ENCODE data around the gene WDFY3.

Gene WDFY3, protein sequence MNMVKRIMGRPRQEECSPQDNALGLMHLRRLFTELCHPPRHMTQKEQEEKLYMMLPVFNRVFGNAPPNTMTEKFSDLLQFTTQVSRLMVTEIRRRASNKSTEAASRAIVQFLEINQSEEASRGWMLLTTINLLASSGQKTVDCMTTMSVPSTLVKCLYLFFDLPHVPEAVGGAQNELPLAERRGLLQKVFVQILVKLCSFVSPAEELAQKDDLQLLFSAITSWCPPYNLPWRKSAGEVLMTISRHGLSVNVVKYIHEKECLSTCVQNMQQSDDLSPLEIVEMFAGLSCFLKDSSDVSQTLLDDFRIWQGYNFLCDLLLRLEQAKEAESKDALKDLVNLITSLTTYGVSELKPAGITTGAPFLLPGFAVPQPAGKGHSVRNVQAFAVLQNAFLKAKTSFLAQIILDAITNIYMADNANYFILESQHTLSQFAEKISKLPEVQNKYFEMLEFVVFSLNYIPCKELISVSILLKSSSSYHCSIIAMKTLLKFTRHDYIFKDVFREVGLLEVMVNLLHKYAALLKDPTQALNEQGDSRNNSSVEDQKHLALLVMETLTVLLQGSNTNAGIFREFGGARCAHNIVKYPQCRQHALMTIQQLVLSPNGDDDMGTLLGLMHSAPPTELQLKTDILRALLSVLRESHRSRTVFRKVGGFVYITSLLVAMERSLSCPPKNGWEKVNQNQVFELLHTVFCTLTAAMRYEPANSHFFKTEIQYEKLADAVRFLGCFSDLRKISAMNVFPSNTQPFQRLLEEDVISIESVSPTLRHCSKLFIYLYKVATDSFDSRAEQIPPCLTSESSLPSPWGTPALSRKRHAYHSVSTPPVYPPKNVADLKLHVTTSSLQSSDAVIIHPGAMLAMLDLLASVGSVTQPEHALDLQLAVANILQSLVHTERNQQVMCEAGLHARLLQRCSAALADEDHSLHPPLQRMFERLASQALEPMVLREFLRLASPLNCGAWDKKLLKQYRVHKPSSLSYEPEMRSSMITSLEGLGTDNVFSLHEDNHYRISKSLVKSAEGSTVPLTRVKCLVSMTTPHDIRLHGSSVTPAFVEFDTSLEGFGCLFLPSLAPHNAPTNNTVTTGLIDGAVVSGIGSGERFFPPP (N-terminal part only)

DNA sequence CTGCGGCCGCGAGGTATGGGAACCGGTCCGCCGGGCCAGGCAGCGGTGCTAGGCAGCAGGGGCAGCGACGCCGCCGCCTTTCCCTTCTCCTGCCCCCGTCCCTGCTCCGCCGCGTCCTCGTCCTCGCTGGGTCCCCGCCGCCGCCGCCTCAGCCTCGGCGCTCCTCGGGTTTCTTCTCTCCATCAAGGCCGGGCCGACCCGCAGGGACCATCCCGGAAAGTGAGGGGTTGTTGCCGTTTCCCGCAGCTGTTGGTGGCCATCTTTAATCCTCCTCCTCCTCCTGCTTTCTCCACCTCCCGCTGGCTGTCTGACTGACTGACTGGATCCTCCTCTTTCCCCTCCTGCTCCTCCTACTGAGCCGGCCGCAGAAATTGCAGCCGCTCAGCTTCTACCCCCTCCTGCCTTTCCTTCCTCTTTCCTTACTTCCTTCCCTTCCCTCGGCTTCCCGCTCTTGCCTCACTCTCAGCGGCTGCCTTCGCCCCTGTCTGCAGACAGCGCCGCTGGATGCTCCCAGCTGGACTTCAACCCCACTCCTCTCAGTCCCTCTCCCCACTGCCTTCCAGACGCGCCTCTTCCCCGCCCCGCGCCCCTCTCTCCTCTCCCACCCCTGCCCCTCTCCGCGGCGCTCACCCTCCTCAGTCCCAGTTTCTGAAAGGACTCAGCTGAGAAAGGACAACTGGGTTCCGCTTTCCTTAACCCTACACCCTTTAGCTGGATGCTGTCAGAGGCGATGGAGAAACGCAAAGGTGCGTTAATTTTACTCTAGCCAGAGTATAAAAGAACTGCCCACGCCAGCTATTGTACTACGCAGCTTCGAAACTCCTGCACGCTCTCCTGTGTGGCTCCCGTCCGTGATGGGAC lies at the start of gene WDFY3:
WDFY3 (minus strand) TSS at position 309 of the 861 bp plus-strand sequence. CDS start 106,099 bp downstream, outside the sequence.
- DNase-seq (ENCODE audit: low read depth), result no peak

DNA sequence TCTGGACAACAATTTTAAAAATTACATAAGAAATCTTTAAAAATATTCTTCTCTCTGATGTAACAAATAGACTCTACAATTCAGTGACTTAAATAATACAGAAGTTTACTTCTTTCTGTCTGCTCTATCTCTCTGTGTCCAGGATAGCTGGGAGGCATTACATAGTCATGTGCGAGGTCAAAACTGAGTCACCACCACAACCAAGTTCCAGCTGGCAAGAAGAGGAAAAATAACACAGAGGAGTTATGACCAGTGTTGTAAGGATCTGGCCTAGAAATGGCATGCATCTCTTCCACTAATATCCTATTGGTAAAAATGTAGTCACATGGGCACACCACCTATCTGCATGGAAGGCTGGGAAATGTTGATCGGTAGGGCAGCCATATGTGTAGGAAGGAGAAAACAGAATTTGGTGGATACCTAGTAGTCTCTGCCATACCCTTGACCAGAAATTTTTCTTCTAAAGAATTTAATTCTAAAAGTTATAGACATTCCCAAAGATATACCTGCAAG lies 39.4 kb upstream of the WDFY3 start:
- DNase-seq (ENCODE audit: low read depth), result no peak

DNA sequence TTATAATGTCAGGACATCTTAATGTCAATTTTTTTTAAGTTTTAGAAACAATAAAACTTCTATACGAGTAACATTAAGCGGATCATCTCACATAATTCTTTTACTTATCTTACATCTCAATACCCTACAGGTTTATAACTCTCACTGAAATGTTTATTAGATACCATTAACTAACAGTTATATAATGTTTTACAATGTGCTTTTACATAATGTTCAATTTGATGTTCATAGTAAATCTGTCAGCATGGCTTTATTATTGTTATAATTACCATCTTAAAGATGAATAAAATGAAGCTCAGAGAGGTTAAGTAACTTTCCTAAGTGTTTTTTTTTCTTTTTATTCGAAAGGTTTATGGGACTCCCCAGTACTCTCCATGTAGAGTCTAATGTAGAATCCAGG lies 33.9 kb upstream of the WDFY3 start:
- no peak for DNase-seq (ENCODE audit: low read depth)

DNA sequence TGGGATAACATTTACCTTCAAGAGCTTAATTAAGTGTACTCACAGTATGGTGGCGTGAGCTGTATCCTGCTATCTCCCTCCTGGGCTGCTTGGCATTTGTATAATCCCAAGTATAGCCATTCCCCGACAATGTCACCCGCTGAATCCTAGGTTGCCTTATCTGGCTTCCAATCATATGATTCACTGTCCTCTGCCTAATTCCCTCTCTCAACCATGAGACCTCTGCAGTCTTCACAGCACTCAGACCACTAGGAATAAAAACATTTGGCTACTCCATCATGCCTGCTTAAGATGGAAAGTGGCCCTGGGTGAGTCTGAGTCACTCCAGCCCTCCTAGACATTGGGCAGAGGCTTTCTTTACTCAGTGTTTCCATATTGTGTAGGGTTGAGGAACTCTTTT lies 28.9 kb upstream of the WDFY3 start:
- no peak for DNase-seq (ENCODE audit: low read depth)

DNA sequence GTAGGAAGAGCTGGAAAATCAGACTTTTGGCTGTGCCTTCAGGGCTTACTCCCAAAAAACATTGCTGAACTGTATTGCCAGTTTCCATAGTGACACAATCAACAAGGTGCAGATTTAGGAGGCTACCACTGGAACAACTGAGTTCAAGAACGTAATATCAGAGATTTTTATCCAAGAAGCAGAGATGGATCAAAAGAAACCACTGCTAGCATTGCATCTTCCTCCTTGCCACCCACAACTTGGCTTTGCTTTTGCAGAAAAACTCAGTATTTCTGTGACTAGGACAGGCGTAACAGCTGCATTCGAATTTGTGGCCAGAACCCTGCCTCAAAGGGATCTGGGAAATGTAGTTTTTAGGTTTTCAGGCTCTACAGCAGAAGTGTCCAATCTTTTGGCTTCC lies 27.8 kb upstream of the WDFY3 start:
- no peak for DNase-seq (ENCODE audit: low read depth)

DNA sequence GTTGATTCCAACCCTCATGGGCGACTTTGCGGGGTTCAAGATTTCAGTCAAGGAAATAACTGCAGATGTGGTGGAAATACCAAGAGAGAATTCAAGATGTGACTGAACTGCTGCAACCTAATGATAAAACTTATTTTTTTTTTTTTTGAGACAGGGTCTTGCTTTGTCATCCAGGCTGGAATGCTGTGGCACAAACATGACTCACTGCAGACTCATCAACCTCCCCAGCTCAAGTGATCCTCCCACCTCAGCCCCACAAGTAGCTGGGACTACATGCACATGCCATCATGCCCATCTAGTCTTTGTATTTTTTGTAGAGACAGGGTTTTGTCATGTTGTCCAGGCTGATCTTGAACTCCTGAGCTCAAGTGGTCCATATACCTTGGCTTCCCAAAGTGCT lies 19.5 kb upstream of the WDFY3 start:
- no peak for DNase-seq (ENCODE audit: low read depth)

DNA sequence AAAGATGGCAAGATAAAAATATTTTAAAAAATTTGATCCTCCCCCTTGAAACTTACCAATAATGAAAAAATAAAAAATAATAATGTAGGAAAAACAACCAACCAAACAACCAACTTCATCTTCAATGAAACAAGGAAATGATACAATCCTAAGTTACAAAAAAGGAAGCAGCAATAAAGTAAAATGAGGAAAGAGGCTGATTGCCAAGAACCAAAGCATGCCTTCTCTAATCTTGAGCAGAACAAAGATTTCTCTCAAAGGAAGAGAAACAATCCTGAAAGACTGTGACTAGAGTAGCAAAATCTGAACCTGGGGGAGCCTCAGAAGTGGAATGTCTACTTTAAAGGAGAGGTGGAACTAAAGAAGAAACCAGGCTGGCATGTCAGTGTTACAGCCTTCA lies 10.9 kb upstream of the WDFY3 start:
- no peak for DNase-seq (ENCODE audit: low read depth)

DNA sequence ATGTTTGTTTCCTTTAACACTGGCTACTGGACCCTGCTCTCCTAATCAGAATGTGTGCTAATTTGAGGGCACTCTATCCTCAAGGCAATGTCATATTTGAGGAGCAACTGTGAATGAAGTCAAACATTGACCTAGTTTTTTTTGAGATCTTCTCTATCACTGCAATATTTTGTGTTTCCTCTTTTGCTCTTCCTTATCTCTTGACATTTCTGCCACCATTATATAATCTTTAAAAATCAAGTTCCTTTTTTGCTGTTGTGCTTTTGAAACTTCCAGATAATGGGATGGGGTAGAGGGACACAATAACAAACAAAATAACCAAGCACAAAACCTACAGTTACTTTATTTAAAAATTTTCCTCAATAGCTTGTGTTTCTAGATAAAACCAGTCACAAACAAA lies 7.4 kb upstream of the WDFY3 start:
- DNase-seq (ENCODE audit: low read depth), result no peak

DNA sequence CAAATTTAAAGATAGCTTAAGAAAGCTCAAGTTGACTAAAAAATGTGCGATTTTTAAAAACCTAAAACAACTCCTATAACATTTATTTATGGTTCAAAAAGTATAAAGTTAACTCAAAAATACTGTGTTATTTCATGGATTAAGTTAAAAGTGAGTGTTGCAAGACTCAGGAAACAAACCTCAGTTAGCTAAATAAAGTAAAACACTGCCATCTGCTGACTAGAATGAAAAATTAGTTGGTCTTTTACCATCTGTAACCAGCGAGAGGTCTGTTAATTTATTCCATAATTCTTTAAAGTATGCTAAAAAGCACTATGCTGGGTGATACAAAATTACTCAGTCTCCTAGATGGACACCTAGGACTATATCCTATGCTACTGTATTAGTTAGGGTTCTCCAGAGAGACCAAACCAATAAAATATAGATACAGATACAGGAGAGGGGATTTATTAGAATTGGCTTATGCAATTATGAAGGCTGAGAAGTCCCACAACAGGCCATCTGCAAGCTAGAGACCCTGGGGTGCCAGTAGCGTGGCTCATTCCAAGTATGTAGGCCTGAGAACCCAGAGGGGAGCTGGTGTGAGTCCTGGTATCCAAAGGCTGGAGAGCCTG lies 4.9 kb upstream of the WDFY3 start:
- no peak for DNase-seq (ENCODE audit: low read depth)

DNA sequence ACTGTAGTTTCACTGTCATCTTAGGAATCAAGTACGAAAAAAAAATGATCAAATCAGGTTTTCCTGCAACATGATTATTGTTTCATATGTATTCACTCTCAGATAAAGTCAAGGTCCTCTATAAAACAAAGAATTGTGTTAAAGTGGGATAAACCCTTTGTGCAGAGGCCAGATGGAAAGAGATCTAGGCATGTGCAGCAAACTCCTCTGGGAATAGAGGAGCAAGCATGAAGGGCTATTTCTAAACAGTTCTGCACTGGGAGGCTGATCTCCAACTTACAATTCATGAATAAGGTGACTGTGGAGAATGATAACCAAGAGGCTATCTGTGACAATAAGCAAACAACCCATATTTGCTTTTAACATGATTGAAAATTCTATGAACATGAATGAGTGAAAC lies 2.4 kb upstream of the WDFY3 start:
- DNase-seq (ENCODE audit: low read depth), result no peak

DNA sequence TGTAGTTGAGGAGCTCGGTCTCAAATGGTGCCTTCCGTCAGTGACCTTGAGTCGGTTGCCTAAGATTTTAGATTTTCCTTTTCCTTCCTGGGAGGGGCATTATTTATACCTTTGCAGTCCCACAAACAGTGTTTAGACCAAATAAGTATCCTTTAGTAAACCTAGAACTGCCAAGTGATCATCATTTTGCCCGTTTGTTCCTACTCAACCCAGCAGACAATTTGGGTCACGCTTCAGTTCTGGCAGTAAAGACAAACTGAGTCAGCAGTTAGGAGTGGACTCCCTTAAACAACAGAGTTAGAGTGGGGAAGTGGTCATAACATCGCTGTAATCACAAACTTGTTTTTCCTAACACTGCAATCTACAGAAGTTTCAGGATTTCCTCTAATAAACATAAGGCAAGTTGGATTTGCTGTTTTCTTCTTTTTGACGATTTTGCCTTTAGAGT lies 777 bp upstream of the WDFY3 start:
- DNase-seq (ENCODE audit: low read depth), result no peak

DNA sequence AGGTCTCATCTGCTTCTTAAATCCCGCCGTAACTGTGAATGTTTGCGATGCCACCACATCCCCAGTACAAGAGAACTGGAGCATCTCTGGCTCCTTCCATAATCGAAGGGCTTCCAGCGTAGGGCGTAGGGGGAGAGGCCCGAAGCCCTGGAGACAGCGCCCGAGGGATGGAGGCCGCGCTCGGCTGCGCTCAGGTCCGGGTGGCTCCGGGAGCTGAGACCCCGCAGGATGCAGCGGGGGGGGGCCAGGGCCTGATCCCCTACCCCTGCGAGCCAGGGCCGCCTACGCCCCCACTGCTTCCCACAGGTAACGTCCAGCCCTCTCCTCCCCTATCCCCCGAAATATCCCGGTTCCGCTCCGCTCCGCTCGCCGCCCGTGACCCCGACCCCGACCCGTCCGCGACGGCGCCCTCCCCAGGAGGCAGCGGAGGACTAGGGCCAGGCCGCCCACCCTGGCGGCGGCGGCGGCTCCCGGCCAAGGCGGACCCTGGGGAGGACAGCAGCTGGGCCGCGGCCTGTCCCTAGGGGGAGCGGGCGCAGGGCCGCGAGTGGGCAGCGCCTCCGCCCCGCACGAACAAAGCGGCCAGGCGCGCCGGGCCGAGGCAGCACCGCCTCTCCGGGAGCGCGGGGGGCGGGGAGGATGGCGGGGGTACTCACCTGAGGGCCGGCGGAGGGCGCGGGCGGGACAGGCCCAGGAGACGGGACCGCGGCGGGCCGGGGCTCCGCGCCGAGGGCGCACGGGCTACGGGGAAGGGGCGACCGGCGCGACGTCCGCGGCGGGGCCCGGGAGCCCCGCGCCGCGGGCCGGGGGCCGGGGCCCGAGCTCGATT lies 723 bp downstream of the WDFY3 start:
- no peak for DNase-seq (ENCODE audit: low read depth)

DNA sequence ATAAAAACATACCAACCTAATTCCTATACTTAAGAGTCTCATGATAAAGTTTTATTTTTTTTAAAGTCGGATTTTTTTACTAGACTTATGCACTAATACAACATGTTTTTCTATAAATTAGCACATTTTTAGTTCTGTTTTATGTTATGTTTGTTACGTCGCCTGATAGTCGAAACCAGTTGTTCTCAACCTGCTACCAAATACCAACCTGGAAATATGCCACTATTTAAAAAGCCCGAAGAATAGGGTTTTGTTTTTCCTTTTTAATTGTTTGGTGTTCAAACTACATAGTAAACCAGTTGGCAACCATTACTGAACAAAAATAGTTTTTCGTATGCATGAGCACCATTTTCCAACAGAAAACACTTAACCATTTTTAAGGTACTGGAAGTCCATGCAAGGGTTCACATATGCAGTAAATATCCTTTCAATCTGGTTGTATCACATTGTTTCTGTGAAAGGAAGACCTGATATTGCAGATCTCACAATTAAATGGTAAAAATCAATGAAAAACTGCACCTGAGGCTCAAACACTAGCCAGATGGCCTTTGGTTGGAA lies 1.4 kb downstream of the WDFY3 start:
- no peak for DNase-seq (ENCODE audit: low read depth)

DNA sequence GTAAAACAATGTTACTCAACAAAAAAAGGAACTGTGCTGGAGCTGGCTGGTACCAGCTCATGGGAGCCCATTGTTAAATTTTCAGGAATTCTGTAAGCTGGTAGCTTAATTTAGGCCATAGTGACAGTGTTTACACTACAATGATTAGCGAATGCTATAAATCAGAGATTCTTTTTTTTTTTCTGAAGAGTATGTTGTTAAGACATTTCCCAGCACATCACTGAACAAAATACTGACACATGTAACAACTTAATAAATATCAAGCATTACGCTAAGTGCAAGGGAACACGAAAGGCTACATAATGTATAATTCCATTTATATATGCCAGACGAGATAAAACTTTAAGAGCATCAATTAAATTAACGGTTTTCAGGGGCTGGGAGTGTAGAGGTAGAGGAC lies 4.4 kb downstream of the WDFY3 start:
- no peak for DNase-seq (ENCODE audit: low read depth)

DNA sequence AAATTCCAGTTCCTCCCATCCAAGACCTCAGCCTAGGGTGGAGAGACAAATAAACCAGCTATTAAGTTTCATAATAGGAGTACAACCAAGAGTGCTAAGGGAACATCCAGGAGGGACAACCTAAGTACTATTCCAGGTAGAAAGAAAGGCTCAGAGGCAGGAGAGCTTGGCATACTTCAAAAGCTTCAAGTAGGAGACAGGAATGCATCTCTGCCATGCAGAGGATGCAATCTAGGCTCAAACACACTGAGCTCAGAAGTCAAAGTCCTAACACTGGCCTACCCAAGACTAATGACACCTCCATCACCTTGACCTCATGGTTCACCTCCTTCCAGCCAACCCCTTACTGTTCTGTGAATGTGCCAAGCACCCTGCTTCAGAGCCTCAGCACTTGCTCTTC lies 8.1 kb downstream of the WDFY3 start:
- no peak for DNase-seq (ENCODE audit: low read depth)

DNA sequence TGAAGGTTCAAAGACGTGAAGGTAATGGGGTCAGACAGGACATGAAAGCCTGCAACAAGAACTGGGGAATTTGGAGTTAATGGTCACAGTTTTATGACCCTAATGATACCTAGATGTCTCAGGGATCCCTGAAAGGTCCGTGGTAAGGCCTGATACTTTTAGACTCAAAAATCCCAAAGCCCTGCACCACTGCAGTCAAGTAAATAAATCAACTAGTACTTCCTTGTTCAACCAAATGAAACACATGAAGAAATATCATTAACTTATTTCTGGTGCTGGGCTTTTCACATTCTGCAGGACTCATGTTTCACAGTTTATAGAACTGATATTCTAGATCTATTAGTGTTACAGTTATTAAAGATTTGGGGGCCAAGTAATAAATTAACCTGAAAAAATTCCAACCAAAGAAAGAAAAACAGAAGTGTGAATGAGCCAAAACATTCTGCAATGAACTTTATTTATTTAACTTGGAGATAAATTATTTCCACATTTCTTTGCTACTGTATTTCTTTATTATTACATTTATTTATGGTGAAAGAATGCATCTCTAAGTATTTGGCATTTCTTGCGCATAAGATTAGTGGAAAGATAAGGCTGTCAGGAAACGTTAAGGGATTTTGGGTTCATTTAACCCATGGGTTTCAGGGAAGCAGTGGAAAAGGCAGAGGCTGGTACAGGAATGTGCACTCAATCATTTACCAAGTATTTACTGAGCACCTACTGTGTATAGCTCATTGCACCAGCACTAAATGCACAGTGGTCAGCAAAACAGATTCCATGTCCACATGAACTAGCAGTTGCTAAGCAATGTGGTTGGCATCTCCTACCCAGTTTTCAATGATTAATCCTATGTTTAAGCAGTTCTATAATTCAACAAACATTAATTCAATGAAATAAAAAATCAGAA lies 8.7 kb downstream of the WDFY3 start:
- DNase-seq (ENCODE audit: low read depth), result no peak

DNA sequence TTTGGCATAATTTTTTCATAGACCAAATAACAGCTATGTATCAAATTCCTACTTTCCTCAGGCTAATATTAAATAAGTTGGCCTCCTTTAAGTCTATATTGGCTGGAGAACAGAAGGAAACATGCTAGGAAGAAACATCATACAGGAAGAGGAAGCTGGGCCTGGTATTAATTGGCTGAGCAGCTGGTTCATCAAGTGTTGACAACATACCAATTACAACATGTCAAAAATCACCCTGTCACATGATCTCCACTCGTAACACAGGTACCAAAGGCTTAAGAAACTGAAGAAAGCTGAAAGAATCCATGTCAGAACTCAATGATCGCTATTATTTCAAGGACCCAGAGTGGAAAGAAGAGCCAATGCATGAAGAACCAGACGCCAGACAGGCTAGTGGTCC lies 10.5 kb downstream of the WDFY3 start:
- no peak for DNase-seq (ENCODE audit: low read depth)

DNA sequence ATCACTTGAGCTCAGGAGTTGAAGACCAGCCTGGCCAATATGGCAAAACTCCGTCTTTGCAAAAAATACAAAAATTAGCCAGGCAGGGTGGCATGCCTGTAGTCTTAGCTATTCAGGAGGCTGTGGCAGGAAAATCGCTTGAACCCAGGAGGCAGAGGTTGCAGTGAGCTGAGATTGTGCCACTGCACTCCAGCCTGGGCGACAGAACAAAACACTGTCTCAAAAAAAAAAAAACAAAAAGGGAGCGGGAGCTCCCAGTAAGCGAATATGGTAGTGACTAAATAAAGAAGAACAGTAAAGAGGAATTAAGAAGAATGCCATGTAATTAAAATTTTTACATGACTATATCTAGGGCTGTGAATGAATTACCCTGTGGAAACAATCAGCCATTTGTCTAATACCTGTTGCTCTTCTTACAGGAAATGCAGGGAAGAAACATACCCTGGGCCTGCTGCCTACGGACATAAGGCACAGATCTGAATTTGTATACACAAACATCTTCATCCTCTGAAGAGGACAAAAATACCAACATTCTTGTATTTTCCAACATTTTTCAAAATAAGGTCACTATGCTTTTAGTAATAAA lies 11.4 kb downstream of the WDFY3 start:
- no peak for DNase-seq (ENCODE audit: low read depth)
